ENCODE measurements around the gene PRODH2. TPM values are rescaled to one million over a fixed set of nuclear protein-coding genes. Genes with fewer than 3 reads are reported as not detected.

Gene PRODH2
- total and polyA plus RNA-seq, 5 donors = not detected

DNA sequence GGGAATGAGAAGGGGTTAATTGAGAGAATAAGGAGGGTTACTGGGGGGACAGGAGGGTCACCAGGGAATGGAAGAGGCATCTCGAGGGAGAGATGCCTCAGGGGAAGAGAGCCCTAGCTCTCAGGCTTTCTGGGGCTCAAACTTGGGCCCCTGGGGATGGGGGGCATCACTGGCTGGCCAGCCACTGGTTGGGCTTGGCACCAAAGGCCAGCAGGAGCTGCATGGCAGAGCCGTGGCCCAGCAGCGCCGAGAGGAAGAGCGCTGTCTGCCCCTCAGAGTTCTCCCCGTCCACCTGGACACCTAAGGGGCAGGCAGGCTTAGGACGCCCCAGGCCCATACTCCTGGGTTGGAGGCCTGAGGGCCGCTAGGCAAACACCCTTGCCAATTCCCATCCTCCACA, 19.8 kb downstream of the PRODH2 start:
- WGBS = 71% methylated on average over 8 of the region's 8 CpGs
- no peaks in the 10 kb centered on the region for H3K9me3 ChIP-seq (ENCODE audit: control insufficient read depth, low read length)
- no peak overlapping the region for H3K4me3 ChIP-seq (ENCODE audit: low read length)
- H3K4me1 ChIP-seq (ENCODE audit: control insufficient read depth, insufficient read depth, low read length) = no peaks in the 10 kb centered on the region
- intact Hi-C loops (cut with DNase I) = no loop called here
- no peak overlapping the region for H3K27ac ChIP-seq (ENCODE audit: low read length)
- DNase-seq (no peak), ATAC-seq (no peak)
- no peaks in the 10 kb centered on the region for H3K27me3 ChIP-seq (ENCODE audit: control insufficient read depth, insufficient read depth)

DNA sequence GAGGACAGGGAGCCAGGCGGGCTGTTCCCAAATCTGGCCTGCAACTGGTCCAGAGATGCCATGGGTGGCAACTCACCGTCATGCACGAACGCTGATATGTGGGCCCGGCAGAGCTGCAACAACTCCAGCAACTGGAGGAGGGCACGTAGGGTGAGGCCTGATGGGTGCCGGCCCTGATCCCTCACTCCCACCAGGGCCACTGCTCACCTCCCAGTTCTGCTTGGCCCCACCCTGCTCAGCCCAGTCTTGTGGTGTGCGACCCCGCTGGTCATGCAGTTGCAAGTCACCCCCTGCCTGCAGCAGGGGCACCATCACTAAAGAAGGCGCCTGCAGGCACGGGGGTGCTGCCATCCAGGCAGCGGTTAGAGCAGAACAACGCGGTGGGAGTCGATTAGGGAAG, 20.3 kb downstream of the PRODH2 start:
- Histone ChIP-seq H3K4me3 (ENCODE audit: low read length) (no peak overlapping the region), H3K9me3 (ENCODE audit: control insufficient read depth, low read length) (no peaks in the 10 kb centered on the region), H3K27ac (ENCODE audit: low read length) (no peak overlapping the region), H3K4me1 (ENCODE audit: control insufficient read depth, insufficient read depth, low read length) (no peaks in the 10 kb centered on the region), H3K27me3 (ENCODE audit: control insufficient read depth, insufficient read depth) (no peaks in the 10 kb centered on the region)
- no peak for DNase-seq
- 81% methylated on average over 15 of the region's 15 CpGs for WGBS
- intact Hi-C loops (cut with DNase I) = no loop called here
- no peak for ATAC-seq

DNA sequence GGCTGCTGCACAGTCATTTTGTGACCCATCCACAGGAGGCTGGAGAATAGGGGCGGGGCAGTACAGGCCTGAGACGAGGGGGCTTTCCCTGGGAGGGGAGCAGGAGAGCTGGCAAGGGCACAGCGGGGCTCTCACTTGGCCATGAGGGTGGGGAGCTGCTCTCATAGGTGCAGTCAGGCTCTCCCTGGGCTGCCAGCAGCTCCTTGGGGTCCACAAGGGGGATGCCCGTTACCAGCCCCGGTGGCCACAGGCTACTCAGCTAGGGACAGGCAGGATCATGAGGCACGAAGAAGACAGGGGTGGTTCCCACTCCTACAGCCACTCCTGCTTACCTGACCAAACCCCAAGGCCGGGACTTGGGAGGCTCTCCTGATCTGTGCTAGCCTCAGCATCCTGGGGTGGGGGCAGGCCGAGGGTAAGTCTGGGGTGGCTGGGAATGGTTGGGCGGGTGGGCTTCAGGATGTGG, 20.8 kb downstream of the PRODH2 start:
- no peaks in the 10 kb centered on the region for H3K9me3 ChIP-seq (ENCODE audit: control insufficient read depth, low read length)
- WGBS = 89% methylated on average over 9 of the region's 9 CpGs
- H3K4me1 ChIP-seq (ENCODE audit: control insufficient read depth, insufficient read depth, low read length) = no peaks in the 10 kb centered on the region
- DNase-seq (no peak), ATAC-seq (no peak)
- H3K4me3 ChIP-seq (ENCODE audit: low read length) = no peak overlapping the region
- intact Hi-C loops (cut with DNase I) = no loop called here
- H3K27ac ChIP-seq (ENCODE audit: low read length) = no peak overlapping the region
- no peaks in the 10 kb centered on the region for H3K27me3 ChIP-seq (ENCODE audit: control insufficient read depth, insufficient read depth)

DNA sequence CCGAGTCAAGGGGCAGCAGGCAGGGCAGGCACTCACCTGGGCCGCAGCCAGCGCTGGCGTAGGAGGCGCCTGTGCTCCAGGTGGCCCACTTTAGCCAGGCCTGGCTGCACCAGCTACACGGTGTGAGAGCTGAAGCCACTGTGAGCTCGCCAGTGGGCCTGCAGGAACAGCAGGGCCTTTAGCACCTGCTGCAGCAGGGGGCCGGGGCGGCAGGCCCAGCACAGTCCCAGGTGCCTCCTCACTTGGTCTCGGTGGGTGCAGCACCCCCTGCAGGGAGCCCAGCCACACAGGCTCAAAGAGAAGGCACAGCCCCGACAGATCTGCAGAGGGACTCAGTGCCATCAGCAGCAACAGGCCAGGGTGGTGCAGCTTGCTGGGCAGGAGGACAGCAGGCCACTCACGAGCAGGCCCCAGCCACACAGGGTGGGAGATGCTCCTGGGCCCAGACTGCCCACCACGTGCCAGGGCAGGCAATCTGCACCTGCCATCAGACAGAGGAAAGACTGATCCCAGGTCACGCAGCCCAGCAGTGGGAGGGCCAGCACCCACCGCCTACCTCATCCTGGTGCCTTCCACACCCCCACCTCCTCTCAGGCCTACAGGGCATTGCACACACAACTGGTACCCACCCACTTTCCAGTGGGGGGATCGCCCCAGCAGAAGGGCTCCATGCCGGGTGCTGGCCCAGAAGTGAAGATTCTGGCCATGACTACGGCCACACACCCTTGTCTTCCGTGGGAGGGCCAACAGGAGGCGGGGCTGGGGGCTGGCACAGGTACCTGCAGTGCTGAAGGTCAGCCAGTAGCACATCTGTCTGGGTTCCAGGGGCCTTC, 21.4 kb downstream of the PRODH2 start:
- H3K4me1 ChIP-seq (ENCODE audit: control insufficient read depth, insufficient read depth, low read length) = no peaks in the 10 kb centered on the region
- H3K4me3 ChIP-seq (ENCODE audit: low read length) = no peak overlapping the region
- 56% methylated on average over 20 of the region's 20 CpGs for WGBS
- H3K9me3 ChIP-seq (ENCODE audit: control insufficient read depth, low read length) = no peaks in the 10 kb centered on the region
- no peaks in the 10 kb centered on the region for H3K27me3 ChIP-seq (ENCODE audit: control insufficient read depth, insufficient read depth)
- H3K27ac ChIP-seq (ENCODE audit: low read length) = no peak overlapping the region
- ATAC-seq (no peak), DNase-seq (peak in 1 of 3 donors; percentile 51)
- intact Hi-C loops (cut with DNase I) = no loop called here

DNA sequence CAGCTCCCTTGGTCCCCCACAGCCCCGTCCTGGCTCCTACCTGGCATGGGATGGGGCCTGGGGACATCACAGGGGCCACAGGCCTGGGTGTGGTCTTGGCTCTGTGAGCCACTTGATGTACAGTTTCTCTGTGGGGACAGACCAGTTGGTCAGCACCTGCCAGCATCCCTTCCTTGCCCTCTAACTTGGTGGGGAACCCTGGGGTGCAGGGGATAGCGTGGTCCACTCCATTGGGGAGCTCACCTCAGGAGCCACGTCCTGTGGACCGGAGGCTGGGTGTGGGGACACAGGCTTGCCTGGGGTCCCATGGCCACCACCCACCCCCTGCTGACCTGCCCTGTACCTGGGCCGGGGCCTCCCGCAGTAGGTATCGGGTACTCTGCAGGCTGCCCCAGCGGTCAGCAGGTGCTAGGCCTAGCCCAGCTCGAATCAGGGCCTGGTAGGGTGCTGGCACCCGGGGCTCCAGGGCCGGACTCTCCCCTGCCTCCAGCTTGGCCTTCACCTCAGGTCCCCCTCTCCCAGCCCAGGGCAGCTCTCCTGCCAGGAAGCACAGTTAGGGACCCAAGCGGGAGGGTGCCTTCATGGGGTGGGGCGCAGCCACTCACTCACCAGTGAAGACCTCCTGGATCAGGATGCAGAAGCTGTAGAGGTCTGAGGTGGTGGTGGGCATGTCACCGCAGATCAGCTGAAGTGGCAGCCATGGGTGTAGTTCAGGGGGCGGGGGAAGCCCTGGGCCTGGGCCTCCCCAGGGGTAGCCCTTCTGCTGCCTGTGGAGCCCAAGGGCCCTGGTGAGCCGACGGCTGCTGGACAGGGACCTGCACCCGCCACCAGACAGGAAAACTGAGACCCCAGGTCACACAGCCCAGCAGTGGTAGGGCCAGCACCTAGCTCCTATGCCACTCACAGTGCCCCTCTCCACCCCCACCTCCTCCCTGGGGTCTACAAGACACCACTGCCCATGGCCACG, 22.4 kb downstream of the PRODH2 start:
- no peaks in the 10 kb centered on the region for H3K9me3 ChIP-seq (ENCODE audit: control insufficient read depth, low read length)
- ATAC-seq (peak in 1 of 2 donors; percentile 4), DNase-seq (no peak)
- no peak overlapping the region for H3K4me3 ChIP-seq (ENCODE audit: low read length)
- H3K4me1 ChIP-seq (ENCODE audit: control insufficient read depth, insufficient read depth, low read length) = no peaks in the 10 kb centered on the region
- no peaks in the 10 kb centered on the region for H3K27me3 ChIP-seq (ENCODE audit: control insufficient read depth, insufficient read depth)
- H3K27ac ChIP-seq (ENCODE audit: low read length) = no peak overlapping the region
- intact Hi-C loops (cut with DNase I) = no loop called here
- 84% methylated on average over 19 of the region's 19 CpGs for WGBS

DNA sequence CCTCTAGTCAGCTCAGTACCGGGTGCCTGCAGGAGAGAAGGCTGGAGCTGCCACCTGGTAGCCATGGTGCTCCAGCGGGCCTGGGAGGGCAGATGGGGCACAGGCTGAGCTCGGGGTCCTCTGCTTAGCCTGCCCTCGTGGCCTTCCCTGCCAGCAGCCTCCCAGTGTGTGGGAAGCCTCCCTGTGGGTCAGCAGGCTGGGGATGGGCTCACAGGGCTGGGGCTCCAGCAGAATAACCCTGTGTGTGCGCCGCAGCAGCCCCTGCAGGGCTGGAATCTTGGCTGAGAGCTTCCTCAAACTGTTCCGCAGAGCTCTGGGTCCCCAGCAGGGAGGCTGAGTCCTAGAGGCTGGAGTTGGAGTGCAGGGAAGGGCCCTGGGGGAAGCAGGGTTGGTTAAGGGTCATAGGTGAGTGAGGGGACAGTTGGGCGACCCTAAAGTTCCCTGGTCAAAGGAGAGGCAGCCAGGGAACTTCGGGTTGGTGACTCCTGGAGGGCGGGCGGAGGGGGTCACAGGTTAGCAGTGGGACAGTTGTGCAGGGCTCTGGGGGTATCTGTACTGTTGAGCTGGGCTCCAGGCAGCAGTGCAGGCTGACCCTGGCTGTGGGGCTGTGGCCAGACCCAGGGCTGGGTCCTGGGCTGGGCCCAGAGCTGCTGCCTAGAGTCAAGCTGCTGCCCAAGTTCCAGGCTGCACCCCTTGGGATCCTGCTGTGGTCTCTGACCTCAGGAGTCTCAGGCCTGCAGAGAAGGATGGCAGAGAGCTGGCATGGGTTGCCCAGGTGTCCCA, 23.3 kb downstream of the PRODH2 start:
- DNase-seq = no peak
- Histone ChIP-seq H3K4me1 (ENCODE audit: control insufficient read depth, insufficient read depth, low read length) (no peaks in the 10 kb centered on the region), H3K4me3 (ENCODE audit: low read length) (no peak overlapping the region), H3K27ac (ENCODE audit: low read length) (no peak overlapping the region), H3K27me3 (ENCODE audit: control insufficient read depth, insufficient read depth) (no peaks in the 10 kb centered on the region), H3K9me3 (ENCODE audit: control insufficient read depth, low read length) (no peaks in the 10 kb centered on the region)
- intact Hi-C loops (cut with DNase I) = no loop called here
- 85% methylated on average over 11 of the region's 11 CpGs for WGBS
- ATAC-seq = no peak

DNA sequence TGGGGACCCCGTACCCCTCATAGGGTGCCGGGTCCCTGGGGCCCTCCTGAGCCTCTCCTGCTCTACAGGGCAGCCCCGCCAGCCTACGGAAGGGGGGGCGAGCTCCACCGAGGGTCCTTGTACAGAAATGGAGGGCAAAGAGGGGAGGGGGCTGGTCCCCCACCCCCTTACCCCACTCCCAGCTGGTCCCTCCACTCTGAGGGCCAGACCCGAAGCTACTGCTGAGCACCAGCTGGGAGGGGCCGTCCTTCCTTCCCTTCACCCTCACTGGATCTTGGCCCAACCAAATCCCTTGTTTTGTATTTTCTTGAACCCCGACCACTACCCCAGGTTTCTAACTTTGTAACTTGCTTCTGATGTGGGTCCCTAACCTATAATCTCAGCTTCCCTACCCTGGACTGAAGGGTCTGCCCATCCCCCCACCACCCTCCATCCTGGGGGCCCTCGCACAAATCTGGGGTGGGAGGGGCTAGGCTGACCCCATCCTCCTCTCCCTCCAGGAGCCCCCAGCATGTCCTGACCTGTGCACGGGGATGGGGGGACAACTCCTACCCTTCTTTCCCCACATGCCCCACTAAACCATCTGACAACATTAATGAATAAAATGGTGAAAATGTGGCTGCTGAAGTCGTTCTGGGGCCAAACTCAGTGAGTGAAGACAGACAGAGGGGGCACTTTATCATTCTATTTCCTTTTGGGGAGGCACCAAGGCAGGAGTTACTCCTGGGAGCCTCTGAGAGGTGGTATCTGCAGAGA, 24.3 kb downstream of the PRODH2 start:
- WGBS = 80% methylated on average over 12 of the region's 12 CpGs
- Histone ChIP-seq H3K27me3 (ENCODE audit: control insufficient read depth, insufficient read depth) (no peaks in the 10 kb centered on the region), H3K4me3 (ENCODE audit: low read length) (no peak overlapping the region), H3K9me3 (ENCODE audit: control insufficient read depth, low read length) (no peaks in the 10 kb centered on the region), H3K27ac (ENCODE audit: low read length) (no peak overlapping the region), H3K4me1 (ENCODE audit: control insufficient read depth, insufficient read depth, low read length) (no peaks in the 10 kb centered on the region)
- intact Hi-C loops (cut with DNase I) = no loop called here
- ATAC-seq = no peak
- DNase-seq = no peak

DNA sequence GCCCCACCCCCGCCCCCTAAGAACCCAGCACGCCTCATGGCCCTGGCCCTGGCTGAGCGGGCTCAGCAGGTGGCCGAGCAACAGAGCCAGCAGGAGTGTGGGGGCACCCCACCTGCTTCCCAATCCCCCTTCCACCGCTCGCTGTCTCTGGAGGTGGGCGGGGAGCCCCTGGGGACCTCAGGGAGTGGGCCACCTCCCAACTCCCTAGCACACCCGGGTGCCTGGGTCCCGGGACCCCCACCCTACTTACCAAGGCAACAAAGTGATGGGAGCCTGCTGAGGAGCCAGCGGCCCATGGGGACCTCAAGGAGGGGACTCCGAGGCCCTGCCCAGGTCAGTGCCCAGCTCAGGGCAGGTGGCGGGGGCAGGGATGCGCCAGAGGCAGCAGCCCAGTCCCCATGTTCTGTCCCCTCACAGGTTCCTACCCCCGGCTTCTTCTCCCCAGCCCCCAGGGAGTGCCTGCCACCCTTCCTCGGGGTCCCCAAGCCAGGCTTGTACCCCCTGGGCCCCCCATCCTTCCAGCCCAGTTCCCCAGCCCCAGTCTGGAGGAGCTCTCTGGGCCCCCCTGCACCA, 25.3 kb downstream of the PRODH2 start:
- H3K4me1 ChIP-seq (ENCODE audit: control insufficient read depth, insufficient read depth, low read length) = no peaks in the 10 kb centered on the region
- ATAC-seq (no peak), DNase-seq (no peak)
- intact Hi-C loops (cut with DNase I) = no loop called here
- H3K4me3 ChIP-seq (ENCODE audit: low read length) = no peak overlapping the region
- H3K27ac ChIP-seq (ENCODE audit: low read length) = no peak overlapping the region
- 96% methylated on average over 15 of the region's 15 CpGs for WGBS
- no peaks in the 10 kb centered on the region for H3K9me3 ChIP-seq (ENCODE audit: control insufficient read depth, low read length)
- no peaks in the 10 kb centered on the region for H3K27me3 ChIP-seq (ENCODE audit: control insufficient read depth, insufficient read depth)

DNA sequence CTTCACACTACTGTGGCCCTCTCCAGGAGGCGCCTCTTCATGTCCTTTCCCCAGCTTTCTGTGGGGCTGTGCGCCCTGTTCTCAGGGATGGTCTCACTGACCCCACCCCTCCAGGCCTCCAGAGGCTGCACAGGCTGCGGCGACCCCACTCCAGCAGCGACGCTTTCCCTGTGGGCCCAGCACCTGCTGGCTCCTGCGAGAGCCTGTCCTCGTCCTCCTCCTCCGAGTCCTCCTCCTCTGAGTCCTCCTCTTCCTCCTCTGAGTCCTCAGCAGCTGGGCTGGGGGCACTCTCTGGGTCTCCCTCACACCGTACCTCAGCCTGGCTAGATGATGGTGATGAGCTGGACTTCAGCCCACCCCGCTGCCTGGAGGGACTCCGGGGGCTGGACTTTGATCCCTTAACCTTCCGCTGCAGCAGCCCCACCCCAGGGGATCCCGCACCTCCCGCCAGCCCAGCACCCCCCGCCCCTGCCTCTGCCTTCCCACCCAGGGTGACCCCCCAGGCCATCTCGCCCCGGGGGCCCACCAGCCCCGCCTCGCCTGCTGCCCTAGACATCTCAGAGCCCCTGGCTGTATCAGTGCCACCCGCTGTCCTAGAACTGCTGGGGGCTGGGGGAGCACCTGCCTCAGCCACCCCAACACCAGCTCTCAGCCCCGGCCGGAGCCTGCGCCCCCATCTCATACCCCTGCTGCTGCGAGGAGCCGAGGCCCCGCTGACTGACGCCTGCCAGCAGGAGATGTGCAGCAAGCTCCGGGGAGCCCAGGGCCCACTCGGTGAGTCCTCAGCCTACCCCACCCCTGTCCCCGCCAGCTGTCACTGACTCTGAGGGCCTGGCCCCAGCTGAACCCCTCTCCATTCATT, 26.1 kb downstream of the PRODH2 start:
- H3K4me1 ChIP-seq (ENCODE audit: control insufficient read depth, insufficient read depth, low read length) = no peaks in the 10 kb centered on the region
- no peaks in the 10 kb centered on the region for H3K27me3 ChIP-seq (ENCODE audit: control insufficient read depth, insufficient read depth)
- DNase-seq (no peak), ATAC-seq (no peak)
- no peak overlapping the region for H3K4me3 ChIP-seq (ENCODE audit: low read length)
- no peaks in the 10 kb centered on the region for H3K9me3 ChIP-seq (ENCODE audit: control insufficient read depth, low read length)
- 90% methylated on average over 31 of the region's 31 CpGs for WGBS
- H3K27ac ChIP-seq (ENCODE audit: low read length) = no peak overlapping the region
- intact Hi-C loops (cut with DNase I) = no loop called here
